ENCODE data around the gene JADE2.
A peak's percentile ranks its signal among the peaks of the same experiment; 100 is the strongest.

GRCh38 chr5:134511796-134512660 lies 13.4 kb upstream of the JADE2 start:
- TF ChIP-seq SIRT6 (IDR thresholded peaks at IDR 0.05; ENCODE audit: low read length) (no peak), TAF1 (IDR thresholded peaks at IDR 0.05; ENCODE audit: low read depth, low read length) (peak; percentile 70; the same call in 1 of the 2 replicates), SAP30 (IDR thresholded peaks at IDR 0.05; ENCODE audit: insufficient read depth, insufficient replicate concordance, low read length) (no peak), GABPA (IDR thresholded peaks at IDR 0.05; ENCODE audit: borderline replicate concordance, insufficient read depth, low read length) (no peak), POLR2A (IDR thresholded peaks at IDR 0.05; ENCODE audit: control extremely low read depth in 1 of 2, low read depth in 2 of 2, low read length in 2 of 2) (peak; percentile 52 to 63), NRF1 (IDR thresholded peaks at IDR 0.05; ENCODE audit: low read depth, low read length) (no peak), CEBPB (IDR thresholded peaks at IDR 0.05; ENCODE audit: low read depth, low read length) (no peak; the same call in 1 of the 2 replicates), JUND (IDR thresholded peaks at IDR 0.05; ENCODE audit: low read length) (no peak), CTCF (IDR thresholded peaks at IDR 0.05; ENCODE audit: control extremely low read depth in 1 of 3, insufficient read depth in 1 of 3, low read depth in 1 of 3, low read length in 3 of 3) (peak; percentile 49 to 56 (median 54)), SIN3A (conservative IDR thresholded peaks at IDR 0.05 in 1 of 2, IDR thresholded peaks at IDR 0.05 in 1 of 2; ENCODE audit: low read depth in 1 of 2, low read length in 2 of 2) (no peak), EP300 (IDR thresholded peaks at IDR 0.05; ENCODE audit: borderline replicate concordance in 1 of 2, low read depth in 2 of 2, low read length in 2 of 2) (no peak), YY1 (IDR thresholded peaks at IDR 0.05; ENCODE audit: low read depth, low read length) (peak; percentile 27; the same call in 1 of the 2 replicates), EZH2 (IDR thresholded peaks at IDR 0.05; ENCODE audit: low read depth, low read length, severe bottlenecking) (no peak), CHD2 (IDR thresholded peaks at IDR 0.05; ENCODE audit: low read length) (no peak)

Data from H1 (cell line).